ENCODE measurements around the gene ZNF91.

ZNF91 gene

GRCh38 chr19:23415034-23415433 lies 19.8 kb upstream of the ZNF91 start:
- peaks cover 5% of the 10 kb centered on the region for H3K27me3 ChIP-seq (replicated peaks; ENCODE audit: control insufficient read depth, insufficient read depth, low read length, poor library complexity, severe bottlenecking)
- no peaks in the 10 kb centered on the region for H3K36me3 ChIP-seq (ENCODE audit: control insufficient read depth, insufficient read depth, low read length)
- H3K4me3 ChIP-seq (ENCODE audit: insufficient read depth, low read depth, low read length, poor library complexity, severe bottlenecking), result peak overlapping the region; percentile 57
- H3K27ac ChIP-seq (ENCODE audit: insufficient read depth, low read length, poor library complexity, severe bottlenecking), result no peak overlapping the region
- DNase-seq, result no peak
- no peaks in the 10 kb centered on the region for H3K4me1 ChIP-seq (ENCODE audit: control insufficient read depth, insufficient read depth, low read length, poor library complexity, severe bottlenecking)
- no peaks in the 10 kb centered on the region for H3K9me3 ChIP-seq (ENCODE audit: control insufficient read depth, low read length)

DNA sequence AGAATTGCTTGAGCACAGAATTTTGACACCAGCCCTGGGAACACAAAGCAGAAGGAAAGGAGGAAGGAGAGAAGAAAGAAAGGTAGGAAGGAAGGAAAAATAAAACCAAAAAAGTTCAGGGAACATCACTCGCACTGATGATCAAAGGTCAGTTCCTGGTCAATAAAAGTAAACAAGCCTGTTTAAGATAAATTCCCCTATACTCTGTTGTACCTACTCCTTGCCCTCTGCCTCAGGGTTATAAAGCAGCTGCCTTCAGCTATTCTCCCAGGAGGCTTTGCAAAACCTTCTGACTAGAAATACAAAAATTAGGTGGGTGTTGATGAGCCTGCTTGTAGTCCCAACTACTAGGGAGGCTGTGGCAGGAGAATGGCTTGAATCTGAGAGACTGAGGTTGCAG lies 14.9 kb upstream of the ZNF91 start:
- peaks cover 3% of the 10 kb centered on the region for H3K27me3 ChIP-seq (replicated peaks; ENCODE audit: control insufficient read depth, insufficient read depth, low read length, poor library complexity, severe bottlenecking)
- H3K4me3 ChIP-seq (ENCODE audit: insufficient read depth, low read depth, low read length, poor library complexity, severe bottlenecking), result no peak overlapping the region
- no peak overlapping the region for H3K27ac ChIP-seq (ENCODE audit: insufficient read depth, low read length, poor library complexity, severe bottlenecking)
- no peak for DNase-seq
- no peaks in the 10 kb centered on the region for H3K9me3 ChIP-seq (ENCODE audit: control insufficient read depth, low read length)
- H3K4me1 ChIP-seq (ENCODE audit: control insufficient read depth, insufficient read depth, low read length, poor library complexity, severe bottlenecking), result no peaks in the 10 kb centered on the region
- no peaks in the 10 kb centered on the region for H3K36me3 ChIP-seq (ENCODE audit: control insufficient read depth, insufficient read depth, low read length)

GRCh38 chr19:23409392-23410048 lies 14.2 kb upstream of the ZNF91 start:
- no peaks in the 10 kb centered on the region for H3K36me3 ChIP-seq (ENCODE audit: control insufficient read depth, insufficient read depth, low read length)
- H3K27ac ChIP-seq (ENCODE audit: insufficient read depth, low read length, poor library complexity, severe bottlenecking), result no peak overlapping the region
- no peaks in the 10 kb centered on the region for H3K4me1 ChIP-seq (ENCODE audit: control insufficient read depth, insufficient read depth, low read length, poor library complexity, severe bottlenecking)
- no peaks in the 10 kb centered on the region for H3K9me3 ChIP-seq (ENCODE audit: control insufficient read depth, low read length)
- DNase-seq, result no peak
- H3K4me3 ChIP-seq (ENCODE audit: insufficient read depth, low read depth, low read length, poor library complexity, severe bottlenecking), result no peak overlapping the region
- H3K27me3 ChIP-seq (replicated peaks; ENCODE audit: control insufficient read depth, insufficient read depth, low read length, poor library complexity, severe bottlenecking), result no peaks in the 10 kb centered on the region

DNA sequence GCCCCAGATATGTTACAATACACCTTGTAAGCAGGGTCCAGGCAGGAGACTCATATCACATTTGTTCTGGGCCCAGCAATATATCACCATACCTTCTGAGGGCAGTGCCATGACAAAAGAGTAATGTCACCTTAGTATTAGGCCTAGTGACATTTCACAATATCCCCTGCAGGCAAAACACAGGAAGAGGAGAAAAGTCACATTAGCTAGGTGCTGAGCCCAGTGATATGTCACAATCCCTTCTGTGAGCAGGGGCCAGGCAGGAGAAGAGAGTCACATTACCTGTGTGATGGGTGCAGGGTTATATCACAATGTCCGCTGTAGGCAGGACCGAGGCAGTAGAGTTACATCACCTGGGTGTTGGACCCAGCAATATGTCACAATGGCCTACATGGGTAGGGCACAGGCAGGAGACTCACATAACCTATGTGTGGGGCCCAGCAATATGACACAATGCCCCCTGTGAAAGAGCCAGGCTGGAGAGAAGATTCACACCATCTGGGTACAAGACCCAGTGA lies 12.4 kb upstream of the ZNF91 start:
- Histone ChIP-seq H3K36me3 (ENCODE audit: control insufficient read depth, insufficient read depth, low read length) (no peaks in the 10 kb centered on the region), H3K9me3 (ENCODE audit: control insufficient read depth, low read length) (no peaks in the 10 kb centered on the region), H3K4me1 (ENCODE audit: control insufficient read depth, insufficient read depth, low read length, poor library complexity, severe bottlenecking) (no peaks in the 10 kb centered on the region), H3K27me3 (replicated peaks; ENCODE audit: control insufficient read depth, insufficient read depth, low read length, poor library complexity, severe bottlenecking) (no peaks in the 10 kb centered on the region), H3K4me3 (ENCODE audit: insufficient read depth, low read depth, low read length, poor library complexity, severe bottlenecking) (no peak overlapping the region), H3K27ac (ENCODE audit: insufficient read depth, low read length, poor library complexity, severe bottlenecking) (no peak overlapping the region)
- DNase-seq, result no peak

- Histone ChIP-seq H3K4me3 (ENCODE audit: insufficient read depth, low read depth, low read length, poor library complexity, severe bottlenecking) (no peak overlapping the region), H3K27ac (ENCODE audit: insufficient read depth, low read length, poor library complexity, severe bottlenecking) (no peak overlapping the region), H3K4me1 (ENCODE audit: control insufficient read depth, insufficient read depth, low read length, poor library complexity, severe bottlenecking) (no peaks in the 10 kb centered on the region), H3K9me3 (ENCODE audit: control insufficient read depth, low read length) (no peaks in the 10 kb centered on the region), H3K27me3 (replicated peaks; ENCODE audit: control insufficient read depth, insufficient read depth, low read length, poor library complexity, severe bottlenecking) (no peaks in the 10 kb centered on the region), H3K36me3 (ENCODE audit: control insufficient read depth, insufficient read depth, low read length) (no peaks in the 10 kb centered on the region)
- no peak for DNase-seq
Observed at GRCh38 chr19:23406721-23407120, 11.4 kb upstream of the ZNF91 start.

GRCh38 chr19:23406091-23406490 lies 10.8 kb upstream of the ZNF91 start:
- H3K9me3 ChIP-seq (ENCODE audit: control insufficient read depth, low read length), result no peaks in the 10 kb centered on the region
- H3K4me1 ChIP-seq (ENCODE audit: control insufficient read depth, insufficient read depth, low read length, poor library complexity, severe bottlenecking), result no peaks in the 10 kb centered on the region
- H3K36me3 ChIP-seq (ENCODE audit: control insufficient read depth, insufficient read depth, low read length), result no peaks in the 10 kb centered on the region
- no peak overlapping the region for H3K4me3 ChIP-seq (ENCODE audit: insufficient read depth, low read depth, low read length, poor library complexity, severe bottlenecking)
- H3K27ac ChIP-seq (ENCODE audit: insufficient read depth, low read length, poor library complexity, severe bottlenecking), result no peak overlapping the region
- no peak for DNase-seq
- no peaks in the 10 kb centered on the region for H3K27me3 ChIP-seq (replicated peaks; ENCODE audit: control insufficient read depth, insufficient read depth, low read length, poor library complexity, severe bottlenecking)

DNA sequence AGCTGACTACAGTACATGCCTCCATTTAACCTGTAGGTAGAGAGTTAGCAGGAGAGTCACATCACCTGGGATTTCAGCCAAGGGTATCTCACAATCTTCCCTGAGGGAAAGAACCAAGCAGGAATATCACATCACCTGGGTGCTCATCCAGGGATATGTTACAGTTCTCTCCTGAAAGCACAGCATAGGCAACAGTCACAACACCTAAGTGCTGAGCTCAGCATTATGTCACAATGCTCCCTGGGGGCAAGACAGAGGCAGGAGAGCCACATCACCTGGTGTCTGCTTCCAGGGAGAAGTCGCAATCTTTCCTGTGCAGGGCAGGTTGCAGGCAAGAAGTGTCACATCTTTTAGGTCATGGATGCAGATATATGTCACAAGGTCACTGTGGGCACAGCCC lies 9.4 kb upstream of the ZNF91 start:
- H3K27ac ChIP-seq (ENCODE audit: insufficient read depth, low read length, poor library complexity, severe bottlenecking), result no peak overlapping the region
- no peaks in the 10 kb centered on the region for H3K9me3 ChIP-seq (ENCODE audit: control insufficient read depth, low read length)
- no peak overlapping the region for H3K4me3 ChIP-seq (ENCODE audit: insufficient read depth, low read depth, low read length, poor library complexity, severe bottlenecking)

GRCh38 chr19:23403581-23404324 lies 8.5 kb upstream of the ZNF91 start:
- no peak for DNase-seq
- Histone ChIP-seq H3K9me3 (ENCODE audit: control insufficient read depth, low read length) (no peaks in the 10 kb centered on the region), H3K4me3 (ENCODE audit: insufficient read depth, low read depth, low read length, poor library complexity, severe bottlenecking) (no peak overlapping the region), H3K36me3 (ENCODE audit: control insufficient read depth, insufficient read depth, low read length) (no peaks in the 10 kb centered on the region), H3K27ac (ENCODE audit: insufficient read depth, low read length, poor library complexity, severe bottlenecking) (no peak overlapping the region), H3K27me3 (replicated peaks; ENCODE audit: control insufficient read depth, insufficient read depth, low read length, poor library complexity, severe bottlenecking) (no peaks in the 10 kb centered on the region), H3K4me1 (ENCODE audit: control insufficient read depth, insufficient read depth, low read length, poor library complexity, severe bottlenecking) (no peaks in the 10 kb centered on the region)

More for the DNA sequence above, 9.4 kb upstream of the ZNF91 start:
- Histone ChIP-seq H3K27me3 (replicated peaks; ENCODE audit: control insufficient read depth, insufficient read depth, low read length, poor library complexity, severe bottlenecking) (no peaks in the 10 kb centered on the region), H3K4me1 (ENCODE audit: control insufficient read depth, insufficient read depth, low read length, poor library complexity, severe bottlenecking) (no peaks in the 10 kb centered on the region), H3K36me3 (ENCODE audit: control insufficient read depth, insufficient read depth, low read length) (no peaks in the 10 kb centered on the region)
- no peak for DNase-seq

DNA sequence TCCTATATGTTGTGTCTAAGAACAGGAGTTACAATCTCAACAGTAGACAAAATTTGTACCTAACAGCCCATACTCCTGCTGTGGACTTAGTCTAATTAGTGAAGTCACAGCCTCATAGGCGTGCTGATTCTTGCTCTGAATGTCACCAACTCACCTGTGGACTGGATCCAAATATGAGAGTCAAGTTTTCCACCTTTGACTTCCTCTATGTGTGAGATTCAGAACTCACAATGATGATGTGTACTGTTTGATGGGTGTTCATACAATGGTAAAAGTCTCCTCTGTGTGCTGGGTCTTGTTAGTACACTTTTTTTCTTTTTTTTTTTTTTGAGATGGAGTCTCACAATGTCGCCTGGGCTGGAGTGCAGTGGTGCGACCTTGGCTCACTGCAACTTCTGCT lies 7.8 kb upstream of the ZNF91 start:
- Histone ChIP-seq H3K4me3 (ENCODE audit: insufficient read depth, low read depth, low read length, poor library complexity, severe bottlenecking) (no peak overlapping the region), H3K36me3 (ENCODE audit: control insufficient read depth, insufficient read depth, low read length) (no peaks in the 10 kb centered on the region), H3K27ac (ENCODE audit: insufficient read depth, low read length, poor library complexity, severe bottlenecking) (no peak overlapping the region), H3K27me3 (replicated peaks; ENCODE audit: control insufficient read depth, insufficient read depth, low read length, poor library complexity, severe bottlenecking) (no peaks in the 10 kb centered on the region), H3K9me3 (ENCODE audit: control insufficient read depth, low read length) (no peaks in the 10 kb centered on the region), H3K4me1 (ENCODE audit: control insufficient read depth, insufficient read depth, low read length, poor library complexity, severe bottlenecking) (no peaks in the 10 kb centered on the region)
- DNase-seq, result no peak

DNA sequence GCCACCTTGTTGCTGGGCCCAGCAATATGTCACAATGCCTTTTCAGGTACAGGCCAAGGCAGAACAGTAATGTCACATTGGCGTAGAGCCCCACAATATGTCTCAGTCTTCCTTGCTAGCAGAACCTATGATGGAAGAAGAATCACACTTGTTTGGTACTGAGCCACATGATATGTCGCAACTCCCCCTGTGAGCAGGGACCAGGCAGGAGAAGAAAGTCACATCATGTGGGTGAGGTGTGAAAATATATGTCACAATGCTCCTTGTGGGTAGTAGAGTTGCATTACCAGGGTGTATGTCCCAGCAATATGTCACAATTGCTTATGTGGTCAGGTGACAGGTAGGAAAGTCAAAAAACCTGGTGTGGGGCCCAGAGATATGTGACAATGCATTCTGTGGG lies 7.1 kb upstream of the ZNF91 start:
- Histone ChIP-seq H3K36me3 (ENCODE audit: control insufficient read depth, insufficient read depth, low read length) (no peaks in the 10 kb centered on the region), H3K4me1 (ENCODE audit: control insufficient read depth, insufficient read depth, low read length, poor library complexity, severe bottlenecking) (no peaks in the 10 kb centered on the region), H3K4me3 (ENCODE audit: insufficient read depth, low read depth, low read length, poor library complexity, severe bottlenecking) (no peak overlapping the region), H3K27me3 (replicated peaks; ENCODE audit: control insufficient read depth, insufficient read depth, low read length, poor library complexity, severe bottlenecking) (no peaks in the 10 kb centered on the region), H3K9me3 (ENCODE audit: control insufficient read depth, low read length) (no peaks in the 10 kb centered on the region), H3K27ac (ENCODE audit: insufficient read depth, low read length, poor library complexity, severe bottlenecking) (no peak overlapping the region)
- no peak for DNase-seq
